Measurements from ENCODE around the gene DHX35.
A peak's percentile ranks its signal among the peaks of the same experiment; 100 is the strongest.

The DHX35 gene

GRCh38 chr20:38920851-38921250, 41.3 kb upstream of the DHX35 start:
- no peaks in the 10 kb centered on the region for H4K20me1 ChIP-seq (ENCODE audit: insufficient read depth, low read length)
- no peak overlapping the region for H3K9ac ChIP-seq (ENCODE audit: low read length)
- no peaks in the 10 kb centered on the region for H3K9me3 ChIP-seq (ENCODE audit: low read length)
- peaks cover 56% of the 10 kb centered on the region for H3K36me3 ChIP-seq (ENCODE audit: insufficient read depth, low read length)
- no peak overlapping the region for H3K4me3 ChIP-seq (ENCODE audit: low read depth, low read length, poor library complexity, severe bottlenecking)
- H3K79me2 ChIP-seq (ENCODE audit: insufficient read depth, low read length), result no peaks in the 10 kb centered on the region
- no peak overlapping the region for H3K27ac ChIP-seq (ENCODE audit: low read depth, low read length, poor library complexity, severe bottlenecking)
- no peaks in the 10 kb centered on the region for H3K27me3 ChIP-seq (ENCODE audit: insufficient read depth, low read length)
- TF ChIP-seq EZH2 (IDR thresholded peaks at IDR 0.05; ENCODE audit: borderline replicate concordance, low read length) (no peak), CTCF (IDR thresholded peaks at IDR 0.05; ENCODE audit: low read length) (no peak)
- no peaks in the 10 kb centered on the region for H3K4me1 ChIP-seq (ENCODE audit: insufficient read depth, low read length, severe bottlenecking)
- H3K9me2 ChIP-seq (ENCODE audit: low read depth, low read length), result no peaks in the 10 kb centered on the region
- no peak overlapping the region for H3K4me2 ChIP-seq (ENCODE audit: low read length)
- no peak overlapping the region for H2AFZ ChIP-seq (ENCODE audit: low read length)
- no peaks in the 10 kb centered on the region for H3F3A ChIP-seq (ENCODE audit: insufficient read depth, low read length)

GRCh38 chr20:38924718-38925117, 37.4 kb upstream of the DHX35 start:
- no peaks in the 10 kb centered on the region for H3K27me3 ChIP-seq (ENCODE audit: insufficient read depth, low read length)
- no peak overlapping the region for H3K4me3 ChIP-seq (ENCODE audit: low read depth, low read length, poor library complexity, severe bottlenecking)
- peaks cover 34% of the 10 kb centered on the region for H3K79me2 ChIP-seq (ENCODE audit: insufficient read depth, low read length)
- H3K9me3 ChIP-seq (ENCODE audit: low read length), result no peaks in the 10 kb centered on the region
- H3K4me1 ChIP-seq (ENCODE audit: insufficient read depth, low read length, severe bottlenecking), result peaks cover 22% of the 10 kb centered on the region
- H3K9me2 ChIP-seq (ENCODE audit: low read depth, low read length), result no peaks in the 10 kb centered on the region
- no peak overlapping the region for H2AFZ ChIP-seq (ENCODE audit: low read length)
- H3K9ac ChIP-seq (ENCODE audit: low read length), result no peak overlapping the region
- no peaks in the 10 kb centered on the region for H3F3A ChIP-seq (ENCODE audit: insufficient read depth, low read length)
- TF ChIP-seq EZH2 (IDR thresholded peaks at IDR 0.05; ENCODE audit: borderline replicate concordance, low read length) (no peak), CTCF (IDR thresholded peaks at IDR 0.05; ENCODE audit: low read length) (no peak)
- no peak overlapping the region for H3K4me2 ChIP-seq (ENCODE audit: low read length)
- H3K27ac ChIP-seq (ENCODE audit: low read depth, low read length, poor library complexity, severe bottlenecking), result peak overlapping the region; percentile 16
- no peaks in the 10 kb centered on the region for H4K20me1 ChIP-seq (ENCODE audit: insufficient read depth, low read length)
- peaks cover 28% of the 10 kb centered on the region; the same call in 1 of the 2 replicates for H3K36me3 ChIP-seq (ENCODE audit: insufficient read depth, low read length)

- H3K36me3 ChIP-seq (ENCODE audit: insufficient read depth, low read length), result peaks cover 23% of the 10 kb centered on the region; the same call in 1 of the 2 replicates
- no peak for TF ChIP-seq CTCF (IDR thresholded peaks at IDR 0.05; ENCODE audit: low read length)
- TF ChIP-seq EZH2 (IDR thresholded peaks at IDR 0.05; ENCODE audit: borderline replicate concordance, low read length), result no peak
Measured at GRCh38 chr20:38926142-38926933, 35.8 kb upstream of the DHX35 start, which contains the start of gene FAM83D. TSS of gene FAM83D (plus strand) at chr20:38926417. CDS start at chr20:38926443, 26 bp downstream.

More at GRCh38 chr20:38926142-38926933, 35.8 kb upstream of the DHX35 start, which contains the start of gene FAM83D:
- Histone ChIP-seq H3F3A (ENCODE audit: insufficient read depth, low read length) (no peaks in the 10 kb centered on the region), H3K9me2 (ENCODE audit: low read depth, low read length) (no peaks in the 10 kb centered on the region), H3K27me3 (ENCODE audit: insufficient read depth, low read length) (no peaks in the 10 kb centered on the region), H3K4me1 (ENCODE audit: insufficient read depth, low read length, severe bottlenecking) (peaks cover 37% of the 10 kb centered on the region), H3K4me3 (ENCODE audit: low read depth, low read length, poor library complexity, severe bottlenecking) (peak within 1 kb of the TSS; percentile 97), H3K79me2 (ENCODE audit: insufficient read depth, low read length) (peaks cover 48% of the 10 kb centered on the region), H3K9ac (ENCODE audit: low read length) (peak within 1 kb of the TSS; percentile 96), H4K20me1 (ENCODE audit: insufficient read depth, low read length) (no peaks in the 10 kb centered on the region), H3K4me2 (ENCODE audit: low read length) (peak within 1 kb of the TSS; percentile 86), H2AFZ (ENCODE audit: low read length) (no peak within 1 kb of the TSS), H3K27ac (ENCODE audit: low read depth, low read length, poor library complexity, severe bottlenecking) (peak within 1 kb of the TSS; percentile 68), H3K9me3 (ENCODE audit: low read length) (no peaks in the 10 kb centered on the region)

Measured in OCI-LY1 (cell line).